Activated effector memory CD4-positive, alpha-beta T cell treated with Interleukin-2 at 50 U/mL for 16 hours (primary cell): Measurements from ENCODE around the gene NR4A3.

Source experiments
- DNase-seq: peaks from one replicate; pipeline ENCODE4 v3.0.0-alpha.2; 2020

Gene NR4A3

DNA sequence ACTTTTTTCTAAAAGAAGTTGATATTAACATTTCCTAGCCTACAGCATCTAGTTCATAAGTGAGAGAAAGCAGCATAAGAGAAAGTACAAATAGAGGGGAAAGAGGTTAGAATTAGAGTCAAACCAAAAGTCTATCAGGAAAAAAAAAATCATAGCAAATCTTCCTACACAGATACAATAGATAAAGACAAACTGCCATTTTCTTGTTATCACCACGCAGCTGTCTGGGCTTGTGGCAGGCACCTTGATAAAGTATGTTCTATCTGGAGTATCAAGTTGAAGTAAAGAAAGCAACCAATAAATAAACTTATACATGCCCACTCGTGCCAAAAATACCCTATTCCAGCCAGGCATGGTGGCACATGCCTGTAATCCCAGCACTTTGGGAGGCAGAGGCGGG is 5.3 kb upstream of the NR4A3 start:
- DNase-seq = no peak

DNA sequence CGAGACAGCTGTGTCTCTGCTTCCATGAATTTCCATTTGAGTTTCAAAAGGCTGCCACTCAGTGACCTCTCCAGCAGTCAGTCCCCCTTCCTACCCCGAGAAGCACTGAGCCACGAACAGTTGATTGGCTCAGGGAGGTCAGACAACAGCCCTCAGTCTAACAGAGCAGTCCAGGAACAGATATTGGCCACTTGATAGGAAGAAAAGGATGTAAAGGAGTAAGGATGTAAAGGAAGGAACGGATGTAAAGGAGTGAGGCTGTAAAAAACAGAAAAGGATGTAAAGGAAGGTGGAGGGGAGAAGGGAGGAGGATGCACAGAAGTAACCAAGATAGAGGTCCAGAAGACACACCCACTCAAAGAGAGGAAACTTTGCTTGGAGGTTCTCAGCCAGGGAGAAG is 3.2 kb upstream of the NR4A3 start:
- DNase-seq = no peak

DNA sequence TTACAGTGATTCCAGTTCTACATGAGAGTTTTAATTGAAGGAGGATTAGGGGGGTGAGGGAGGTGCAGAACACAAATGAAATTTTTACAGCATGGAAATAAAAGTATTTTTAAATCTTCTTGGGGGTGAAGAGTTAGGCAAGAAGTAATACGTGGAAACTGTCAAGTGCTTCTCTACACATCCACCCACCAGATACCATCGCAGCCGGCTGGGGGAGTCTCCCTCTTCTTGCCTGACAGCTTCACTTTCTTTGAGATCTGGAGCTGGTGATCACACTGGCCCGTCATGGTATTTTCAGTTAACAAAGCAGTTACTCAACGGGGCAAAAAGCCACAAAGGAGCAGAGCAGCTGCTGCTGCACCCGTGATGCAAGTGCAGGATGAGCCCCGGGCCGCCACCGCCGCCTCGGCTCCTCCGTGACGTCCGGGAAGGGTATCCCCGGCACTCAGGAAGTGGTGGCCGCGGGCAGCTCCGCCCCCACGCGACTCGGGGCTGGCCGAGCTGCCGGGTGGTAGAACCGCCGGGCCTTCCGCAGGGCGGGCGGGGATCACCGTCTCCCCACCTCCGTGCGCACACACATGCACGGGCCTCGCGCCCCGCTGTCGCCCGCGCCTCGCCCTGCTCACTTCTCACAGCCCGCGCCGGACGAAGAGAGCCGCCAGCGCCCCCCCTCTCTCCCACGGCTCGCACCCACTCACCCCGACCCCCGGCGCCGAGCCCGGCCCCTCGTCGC is 2.4 kb upstream of the NR4A3 start:
- peak; percentile 88 for DNase-seq

DNA sequence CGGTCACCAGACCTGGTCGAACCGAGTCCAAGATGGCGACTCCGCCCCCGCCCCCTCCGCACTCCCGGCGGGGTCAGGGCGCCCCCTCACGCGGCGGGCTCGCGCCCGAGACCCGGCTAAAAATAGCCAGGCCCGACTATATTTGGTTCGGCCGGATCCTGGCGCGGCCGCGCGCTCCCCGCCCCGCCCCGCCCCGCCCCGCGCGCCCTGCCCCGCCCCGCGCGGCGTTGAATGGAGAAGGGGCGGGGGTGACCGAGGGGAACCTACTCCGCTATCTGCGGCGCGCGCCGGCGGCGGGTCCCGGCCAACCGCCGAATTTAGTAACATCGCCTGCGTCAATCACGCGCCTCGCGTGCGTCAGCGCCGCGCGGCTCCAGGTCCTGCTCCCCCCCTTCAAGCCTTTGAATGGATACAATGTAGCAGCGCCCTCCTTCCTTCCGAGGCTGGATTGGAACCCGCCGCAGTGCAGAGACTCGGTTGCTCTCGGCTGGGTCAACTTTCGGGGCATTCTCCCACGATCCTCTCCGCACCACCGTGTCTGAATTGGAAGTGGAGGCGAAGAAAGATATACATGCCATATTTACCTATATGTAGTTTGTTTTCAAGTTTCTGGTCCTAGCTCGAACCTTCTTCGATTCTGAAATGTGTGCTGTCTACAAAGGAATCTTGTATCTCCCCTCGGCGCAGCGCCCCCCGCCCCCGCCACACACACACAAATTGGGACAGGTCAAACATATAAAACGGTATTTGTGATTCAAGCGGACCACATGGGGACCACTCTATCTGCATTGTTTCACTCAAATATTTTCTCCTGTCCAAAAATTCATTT is 1.6 kb upstream of the NR4A3 start:
- DNase-seq = peak; percentile 84

DNA sequence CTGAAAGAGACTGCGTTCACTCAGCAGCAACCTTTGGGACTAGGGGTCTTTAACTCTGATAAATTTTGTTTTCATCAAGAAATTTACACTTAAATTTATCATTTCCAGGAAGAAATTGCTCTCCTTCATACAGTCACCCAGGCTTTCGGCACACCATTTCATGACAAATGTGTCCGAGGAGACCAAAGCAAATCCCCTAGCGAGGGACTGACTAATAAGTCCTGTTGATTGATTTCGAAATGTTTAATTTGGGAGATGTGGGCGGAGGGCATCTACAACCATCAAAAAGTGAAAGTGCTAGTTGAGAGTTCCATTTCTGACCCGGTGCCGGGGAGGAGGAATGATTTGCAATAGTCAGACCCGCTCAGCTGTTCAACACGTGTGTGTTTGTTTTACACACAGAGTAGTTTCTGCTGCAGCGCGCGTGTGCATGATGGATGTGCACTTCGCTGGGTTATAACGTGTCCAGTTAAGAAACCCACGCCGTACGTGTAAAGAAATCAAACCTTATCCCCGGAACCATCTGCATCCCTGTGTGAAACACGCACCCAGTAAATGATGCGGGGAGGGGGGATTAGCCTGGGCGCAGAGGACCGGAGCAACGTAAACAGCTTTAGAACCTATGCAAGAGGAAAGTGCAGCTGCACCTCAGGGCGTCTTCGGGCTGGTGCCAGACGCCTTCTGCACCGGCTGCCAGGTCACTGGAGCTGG is 845 bp upstream of the NR4A3 start:
- DNase-seq = peak; percentile 33

DNA sequence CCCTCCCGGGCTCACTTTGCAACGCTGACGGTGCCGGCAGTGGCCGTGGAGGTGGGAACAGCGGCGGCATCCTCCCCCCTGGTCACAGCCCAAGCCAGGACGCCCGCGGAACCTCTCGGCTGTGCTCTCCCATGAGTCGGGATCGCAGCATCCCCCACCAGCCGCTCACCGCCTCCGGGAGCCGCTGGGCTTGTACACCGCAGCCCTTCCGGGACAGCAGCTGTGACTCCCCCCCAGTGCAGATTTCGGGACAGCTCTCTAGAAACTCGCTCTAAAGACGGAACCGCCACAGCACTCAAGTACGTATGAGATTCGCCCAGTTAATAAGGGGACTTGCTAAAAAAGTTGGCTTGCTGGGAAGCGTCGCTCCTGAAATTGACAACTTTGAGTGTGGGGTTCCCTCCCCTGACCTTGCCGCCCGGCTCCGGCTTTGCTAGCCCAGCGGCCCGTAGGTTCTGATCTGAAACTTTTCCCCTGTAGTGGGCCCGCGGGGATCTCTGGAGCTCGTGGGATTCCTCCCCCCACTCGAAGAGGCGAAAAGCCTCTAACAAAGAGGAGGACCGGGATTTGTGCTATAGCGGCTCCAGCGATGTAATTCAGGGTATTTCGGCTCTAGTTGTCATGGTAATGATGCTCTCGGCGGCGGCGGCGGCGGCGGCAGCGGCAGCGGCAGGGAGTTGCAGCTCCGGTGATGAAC is 572 bp downstream of the NR4A3 start:
- DNase-seq = peak; percentile 30

DNA sequence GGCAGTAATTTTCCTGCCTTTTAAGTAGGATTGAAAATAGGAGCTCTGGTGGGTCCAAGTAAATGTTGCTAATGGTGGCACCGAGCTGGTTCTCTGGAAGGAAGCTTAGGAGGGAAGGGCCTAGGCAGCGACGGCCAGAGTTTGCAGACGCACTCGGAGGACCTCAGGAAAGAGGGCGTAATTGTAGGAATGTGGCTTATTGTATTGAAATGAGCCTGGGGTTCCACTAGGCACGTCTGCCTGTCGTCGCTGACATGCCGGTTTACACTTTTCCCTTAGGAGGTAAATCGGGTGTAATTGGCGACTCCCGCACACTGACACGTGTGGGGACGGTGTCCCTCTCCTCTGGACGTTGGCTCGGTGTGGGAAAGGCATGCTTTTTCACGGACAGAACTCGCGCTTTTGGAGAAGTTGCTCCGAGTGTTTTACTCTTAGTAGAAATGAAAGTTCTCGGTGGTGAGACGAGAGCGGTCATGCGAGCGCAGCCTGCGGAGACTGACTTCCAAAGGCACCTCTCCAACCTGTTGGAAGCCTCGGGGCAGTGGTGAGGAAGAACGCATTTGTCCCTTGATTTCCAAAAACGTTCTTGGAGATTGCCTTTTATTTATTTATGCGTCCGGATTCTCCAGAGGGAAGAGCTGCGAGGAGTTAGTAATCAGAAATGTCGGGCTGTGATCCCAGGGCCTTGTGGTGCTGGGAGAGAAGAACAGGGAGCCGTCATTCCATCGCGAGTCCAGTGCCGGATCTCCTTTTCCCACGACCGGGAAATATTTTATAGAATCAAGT is 1.3 kb downstream of the NR4A3 start:
- DNase-seq = no peak

DNA sequence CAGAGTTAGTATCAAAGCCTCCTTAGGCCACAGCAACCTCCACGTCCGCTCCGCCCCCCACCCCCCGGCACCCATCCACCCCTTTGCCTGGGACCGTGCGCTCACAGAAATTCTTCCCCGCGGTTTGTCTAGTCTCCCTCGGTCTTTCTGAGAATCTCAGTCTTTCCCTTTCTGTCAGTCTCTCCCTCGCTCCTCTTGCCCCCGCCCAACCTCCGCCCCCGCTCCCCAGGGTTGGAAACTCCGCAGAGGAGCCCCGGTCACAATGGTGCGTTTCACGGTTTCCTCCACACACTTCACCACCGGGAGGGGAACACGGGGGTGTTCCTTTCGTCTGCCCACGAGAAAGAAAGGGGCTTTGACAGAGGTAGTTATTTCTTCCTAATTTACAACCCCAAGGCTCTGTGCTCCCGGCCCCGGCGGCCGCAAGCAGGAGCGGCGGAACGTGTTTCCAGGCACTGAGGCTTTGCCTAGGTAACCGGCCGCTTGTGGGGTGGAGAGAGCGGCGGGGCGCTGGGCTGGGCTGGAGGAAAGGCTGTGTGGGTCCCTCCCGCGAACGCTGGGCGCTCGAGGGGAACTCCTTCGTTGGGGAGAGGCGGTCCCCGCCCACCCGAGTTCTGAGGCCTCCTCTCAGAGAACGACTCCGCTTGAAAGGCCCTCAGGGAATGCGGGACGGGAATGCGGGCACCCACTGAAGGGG is 2.1 kb downstream of the NR4A3 start:
- DNase-seq = peak; percentile 26

DNA sequence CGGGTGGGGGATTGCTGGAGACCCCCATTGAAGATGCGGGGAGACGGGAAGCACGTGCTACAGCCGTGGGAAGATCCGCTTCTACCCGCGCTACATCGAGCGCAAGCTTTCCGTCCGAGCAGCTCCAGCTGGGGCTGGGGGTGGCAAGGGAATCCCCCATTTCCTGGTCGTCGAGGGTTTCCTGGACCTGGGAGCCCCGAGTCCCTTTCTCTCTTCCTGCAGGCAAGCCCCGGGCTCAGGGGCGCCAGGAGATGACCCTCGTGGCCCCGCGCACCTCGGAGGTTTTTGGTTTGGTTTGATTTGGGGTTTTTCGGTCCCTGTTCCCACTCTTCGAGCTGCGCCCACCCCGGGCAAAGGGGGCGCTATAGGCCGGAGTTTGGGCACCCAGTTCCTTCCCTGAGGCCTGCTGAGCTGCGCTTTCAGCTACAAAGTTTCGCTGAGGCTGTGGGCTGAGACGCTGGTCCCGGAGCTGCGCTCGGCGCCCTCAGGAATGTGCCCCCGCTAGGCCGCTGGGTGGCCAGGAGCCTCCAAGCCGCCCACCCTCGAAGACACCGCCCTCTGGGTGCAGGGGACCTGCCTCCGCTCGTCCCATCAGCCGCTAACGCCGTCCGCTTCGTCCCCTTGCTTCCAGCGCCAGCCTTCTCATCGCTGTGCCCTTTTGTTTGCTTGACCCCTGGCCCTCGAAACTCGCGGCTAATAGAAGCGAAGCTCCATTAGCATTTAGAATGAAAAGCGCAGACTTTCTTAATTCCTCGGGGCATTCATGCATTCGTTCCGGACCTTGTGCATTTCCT is 2.9 kb downstream of the NR4A3 start:
- DNase-seq = peak; percentile 43

DNA sequence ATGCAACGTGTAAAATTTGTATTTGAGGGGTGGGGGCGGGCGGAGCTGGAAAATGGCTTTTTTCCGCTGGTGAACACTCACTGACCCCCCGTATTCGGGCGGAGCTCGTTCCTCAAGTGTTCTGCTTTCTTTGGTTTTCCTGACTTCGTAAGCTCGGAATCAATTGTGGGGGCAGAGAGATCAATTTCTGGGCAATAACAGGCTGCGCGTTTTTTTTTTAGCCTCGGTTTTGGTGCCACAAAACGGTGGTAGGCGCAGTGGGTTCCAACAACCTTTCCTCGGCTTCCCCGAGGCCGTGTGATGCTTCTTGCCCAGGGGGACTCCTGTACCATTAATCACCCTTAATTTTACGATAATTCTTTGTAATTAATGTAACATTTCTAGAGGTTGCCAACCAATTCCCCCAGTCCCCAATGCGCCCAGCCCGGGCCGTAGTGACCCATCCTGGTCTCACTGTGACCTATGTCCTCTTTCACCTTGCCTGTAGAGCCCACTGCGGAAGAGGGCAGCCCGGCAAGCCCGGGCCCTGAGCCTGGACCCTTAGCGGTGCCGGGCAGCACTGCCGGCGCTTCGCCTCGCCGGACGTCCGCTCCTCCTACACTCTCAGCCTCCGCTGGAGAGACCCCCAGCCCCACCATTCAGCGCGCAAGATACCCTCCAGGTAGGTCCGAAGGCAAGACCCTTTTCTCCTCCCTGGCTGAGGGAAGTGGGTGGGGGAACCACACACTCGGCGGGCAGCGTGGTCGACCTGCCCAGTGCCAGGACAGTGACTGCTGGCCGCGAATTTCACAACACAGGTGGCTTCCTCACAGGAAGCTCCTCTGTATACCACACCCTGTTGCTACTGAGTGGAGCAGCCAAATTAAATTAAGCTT is 3.7 kb downstream of the NR4A3 start:
- no peak for DNase-seq

DNA sequence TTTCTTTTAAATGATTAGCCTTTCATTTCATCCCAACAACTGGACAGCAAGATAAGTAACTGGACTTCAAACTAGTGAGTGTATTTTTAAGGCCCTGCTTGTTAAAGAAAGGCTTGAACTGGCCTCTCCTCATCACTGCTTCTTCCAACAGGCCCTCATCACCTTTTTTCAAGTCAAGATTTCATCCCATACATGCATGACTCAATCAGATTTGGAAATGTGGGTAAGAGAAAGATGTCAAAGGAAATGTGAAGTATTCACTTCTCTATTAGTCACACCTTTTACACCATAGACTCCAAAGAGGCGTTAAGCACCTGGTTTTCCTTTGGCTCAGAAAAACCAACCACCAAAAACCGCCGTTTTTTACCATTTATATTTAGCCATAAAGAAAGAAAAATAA is 4.9 kb downstream of the NR4A3 start:
- no peak for DNase-seq

DNA sequence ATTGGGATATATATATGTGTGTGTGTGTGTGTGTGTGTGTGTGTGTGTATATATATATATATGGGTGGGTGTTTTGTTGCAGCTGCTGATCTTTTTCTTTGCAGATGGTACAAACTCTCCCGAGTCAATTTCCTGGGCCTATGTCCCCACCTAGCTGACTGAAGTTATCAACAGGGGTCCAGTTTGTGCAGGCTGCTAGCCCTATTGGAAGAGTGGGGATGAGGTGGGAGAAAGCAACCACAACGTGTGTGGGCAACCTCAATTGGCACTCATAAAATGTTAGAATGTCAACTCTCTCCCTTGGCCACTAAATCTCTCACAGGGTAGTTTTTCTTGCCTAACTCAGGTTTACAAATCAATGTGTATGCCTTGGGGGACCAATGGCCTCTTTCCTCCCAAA is 5.6 kb downstream of the NR4A3 start:
- DNase-seq = no peak

DNA sequence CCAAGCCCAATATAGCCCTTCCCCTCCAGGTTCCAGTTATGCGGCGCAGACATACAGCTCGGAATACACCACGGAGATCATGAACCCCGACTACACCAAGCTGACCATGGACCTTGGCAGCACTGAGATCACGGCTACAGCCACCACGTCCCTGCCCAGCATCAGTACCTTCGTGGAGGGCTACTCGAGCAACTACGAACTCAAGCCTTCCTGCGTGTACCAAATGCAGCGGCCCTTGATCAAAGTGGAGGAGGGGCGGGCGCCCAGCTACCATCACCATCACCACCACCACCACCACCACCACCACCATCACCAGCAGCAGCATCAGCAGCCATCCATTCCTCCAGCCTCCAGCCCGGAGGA is 6.3 kb downstream of the NR4A3 start:
- no peak for DNase-seq

DNA sequence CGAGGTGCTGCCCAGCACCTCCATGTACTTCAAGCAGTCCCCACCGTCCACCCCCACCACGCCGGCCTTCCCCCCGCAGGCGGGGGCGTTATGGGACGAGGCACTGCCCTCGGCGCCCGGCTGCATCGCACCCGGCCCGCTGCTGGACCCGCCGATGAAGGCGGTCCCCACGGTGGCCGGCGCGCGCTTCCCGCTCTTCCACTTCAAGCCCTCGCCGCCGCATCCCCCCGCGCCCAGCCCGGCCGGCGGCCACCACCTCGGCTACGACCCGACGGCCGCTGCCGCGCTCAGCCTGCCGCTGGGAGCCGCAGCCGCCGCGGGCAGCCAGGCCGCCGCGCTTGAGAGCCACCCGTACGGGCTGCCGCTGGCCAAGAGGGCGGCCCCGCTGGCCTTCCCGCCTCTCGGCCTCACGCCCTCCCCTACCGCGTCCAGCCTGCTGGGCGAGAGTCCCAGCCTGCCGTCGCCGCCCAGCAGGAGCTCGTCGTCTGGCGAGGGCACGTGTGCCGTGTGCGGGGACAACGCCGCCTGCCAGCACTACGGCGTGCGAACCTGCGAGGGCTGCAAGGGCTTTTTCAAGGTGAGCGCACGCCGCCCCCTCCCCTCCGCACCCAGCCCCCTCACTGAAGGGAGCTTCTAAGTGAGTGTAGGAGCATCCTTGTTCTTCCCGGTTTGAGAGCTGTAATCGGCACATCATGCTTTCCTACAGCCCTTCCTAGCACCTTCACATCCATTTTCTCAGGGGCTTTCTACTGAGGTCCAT is 6.9 kb downstream of the NR4A3 start:
- no peak for DNase-seq

DNA sequence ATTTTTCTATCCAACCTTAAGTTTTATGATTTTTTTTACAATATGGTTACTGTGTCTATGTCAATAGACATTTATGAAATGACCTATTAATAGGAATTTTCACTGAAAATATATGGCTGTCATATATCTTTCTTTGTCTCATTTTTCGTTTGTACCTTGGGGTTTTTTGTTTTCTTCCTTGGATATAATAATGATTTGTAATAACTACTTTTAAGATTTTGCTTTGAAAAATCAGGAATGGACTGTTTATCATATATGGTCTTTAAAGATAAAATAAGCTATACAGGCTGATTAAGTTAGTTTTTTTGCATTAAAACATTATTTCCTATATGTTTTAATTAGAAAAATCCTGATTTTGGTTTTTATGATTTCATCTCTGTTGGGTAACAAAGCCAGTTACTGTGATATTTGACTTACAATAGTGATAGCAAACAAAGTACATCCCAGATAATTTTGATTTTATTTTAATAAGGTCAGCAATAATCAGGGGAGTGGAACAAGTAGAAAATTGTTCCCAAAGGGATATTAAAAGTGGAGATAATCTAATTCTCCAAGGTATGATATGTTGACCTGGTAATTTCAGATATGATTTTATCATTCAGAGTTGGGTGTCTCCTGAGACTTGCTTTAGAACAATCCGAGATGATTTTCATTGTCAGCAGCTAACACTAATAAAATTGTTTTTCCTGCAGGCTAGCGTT is 10.3 kb downstream of the NR4A3 start:
- DNase-seq = no peak

DNA sequence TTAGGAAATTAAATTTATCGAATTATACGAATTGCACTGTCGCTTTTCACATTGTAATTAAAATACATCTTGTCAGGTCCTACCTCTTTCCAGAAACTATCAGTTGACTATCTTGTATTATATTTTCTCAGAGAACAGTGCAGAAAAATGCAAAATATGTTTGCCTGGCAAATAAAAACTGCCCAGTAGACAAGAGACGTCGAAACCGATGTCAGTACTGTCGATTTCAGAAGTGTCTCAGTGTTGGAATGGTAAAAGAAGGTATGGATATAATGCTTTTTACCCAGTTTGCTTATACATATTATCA is 10.8 kb downstream of the NR4A3 start:
- DNase-seq = no peak

DNA sequence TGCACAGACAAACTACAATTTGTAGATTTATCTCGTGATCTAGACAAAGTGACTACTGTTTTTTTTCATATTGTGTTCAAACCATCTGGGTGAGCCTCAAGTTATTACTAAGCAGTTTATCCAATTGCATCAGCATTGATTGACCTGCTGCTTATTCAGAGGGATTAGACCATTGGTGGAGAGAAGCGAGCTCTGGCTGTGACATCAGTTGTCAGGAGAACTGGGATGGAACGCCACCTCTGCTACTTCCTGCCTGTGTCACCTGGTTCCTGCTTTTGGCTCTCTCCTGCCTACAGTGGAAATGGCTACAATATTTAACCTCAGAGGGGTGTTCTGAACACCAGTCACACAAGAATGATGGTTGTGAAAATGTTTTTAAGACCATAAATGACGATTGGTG is 12.1 kb downstream of the NR4A3 start:
- DNase-seq = no peak

DNA sequence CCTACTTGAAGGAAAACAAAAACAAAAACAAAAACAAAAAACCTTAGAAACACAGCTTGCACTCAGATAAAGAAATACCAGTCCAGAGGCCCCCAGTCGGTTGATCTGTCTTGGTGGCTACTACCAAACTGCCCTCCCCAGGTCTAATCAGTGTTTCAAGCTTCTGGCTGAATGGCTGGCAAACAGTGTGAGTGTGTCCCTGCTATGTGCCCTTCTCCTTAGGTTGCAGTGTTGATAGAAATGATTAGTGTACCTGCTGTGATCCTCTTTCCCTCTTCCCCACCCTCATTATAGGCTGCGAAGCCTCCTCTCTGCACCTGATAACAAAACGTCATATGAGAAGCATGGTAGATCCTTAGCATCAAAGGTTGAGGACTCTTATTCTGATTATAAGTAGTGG is 12.8 kb downstream of the NR4A3 start:
- no peak for DNase-seq

DNA sequence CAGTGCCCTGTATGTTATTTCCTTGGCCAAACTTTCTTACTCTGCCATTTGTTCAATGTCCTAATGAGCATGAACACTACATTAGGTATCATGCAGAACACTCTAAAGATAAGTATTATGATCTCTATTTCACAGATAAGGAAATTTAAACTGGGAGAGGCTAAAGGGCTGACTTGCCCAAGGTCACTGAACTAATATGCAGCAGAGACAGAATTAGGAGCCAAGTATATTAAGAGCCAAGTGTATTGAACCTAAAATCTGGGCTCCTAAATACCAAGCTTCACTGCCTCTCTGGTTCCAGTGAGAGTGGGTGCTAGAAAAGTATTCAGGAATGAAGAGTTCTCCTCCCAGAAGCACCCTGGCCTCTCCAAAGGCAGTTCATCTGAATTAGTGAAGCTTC is 13.5 kb downstream of the NR4A3 start:
- DNase-seq = no peak
